Activated CD4-positive, alpha-beta T cell treated with anti-CD3 and anti-CD28 coated beads, Interleukin-2, Interleukin-6, amounts not matched to agents 100 ng/mL and 50 ng/mL, durations not matched to agents 16 hours and 8 hours (primary cell): ENCODE measurements around the gene PEAK3.

ENCODE experiments used
- DNase-seq: peaks from one replicate; pipeline ENCODE4 v3.0.0-alpha.2; 2020

Gene PEAK3

DNA sequence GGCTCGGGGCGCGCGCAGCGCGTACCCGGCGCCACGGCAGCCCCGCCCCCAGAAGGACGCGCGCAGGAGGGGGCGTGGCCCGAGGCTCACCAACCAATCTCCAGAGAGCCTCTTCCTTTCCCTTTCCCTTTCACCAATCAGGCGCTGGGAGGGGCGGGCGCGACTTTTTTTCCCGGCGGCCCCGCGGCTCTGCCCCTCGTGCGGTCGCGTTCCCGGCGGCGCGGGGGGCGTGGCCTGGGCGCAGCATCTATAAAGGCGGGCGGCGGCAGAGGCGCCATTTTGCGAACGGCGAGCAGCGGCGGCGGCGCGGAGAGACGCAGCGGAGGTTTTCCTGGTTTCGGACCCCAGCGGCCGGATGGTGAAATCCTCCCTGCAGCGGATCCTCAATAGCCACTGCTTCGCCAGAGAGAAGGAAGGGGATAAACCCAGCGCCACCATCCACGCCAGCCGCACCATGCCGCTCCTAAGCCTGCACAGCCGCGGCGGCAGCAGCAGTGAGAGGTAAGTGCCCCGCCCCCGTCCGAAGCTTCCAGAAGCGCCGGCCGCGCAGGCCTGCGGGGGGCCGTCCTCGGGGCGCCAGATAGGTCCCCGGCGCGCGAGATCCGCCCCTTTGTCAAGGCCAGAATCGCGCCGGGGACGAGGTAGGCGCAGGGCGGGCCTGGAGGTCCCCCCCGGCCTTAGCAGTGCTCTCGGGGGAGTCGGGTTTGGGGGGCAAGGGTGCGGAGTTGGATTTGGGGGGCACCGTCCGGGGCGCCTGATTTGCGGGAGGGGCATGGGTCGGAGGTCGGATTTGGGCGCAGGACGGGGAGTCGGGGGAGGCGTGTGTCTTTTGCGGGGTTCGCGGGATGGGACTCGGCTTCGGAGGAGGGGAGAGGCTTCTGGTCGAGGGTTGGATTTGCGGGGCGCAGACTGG, 12.5 kb downstream of the PEAK3 start:
- DNase-seq = peak; percentile 99

DNA sequence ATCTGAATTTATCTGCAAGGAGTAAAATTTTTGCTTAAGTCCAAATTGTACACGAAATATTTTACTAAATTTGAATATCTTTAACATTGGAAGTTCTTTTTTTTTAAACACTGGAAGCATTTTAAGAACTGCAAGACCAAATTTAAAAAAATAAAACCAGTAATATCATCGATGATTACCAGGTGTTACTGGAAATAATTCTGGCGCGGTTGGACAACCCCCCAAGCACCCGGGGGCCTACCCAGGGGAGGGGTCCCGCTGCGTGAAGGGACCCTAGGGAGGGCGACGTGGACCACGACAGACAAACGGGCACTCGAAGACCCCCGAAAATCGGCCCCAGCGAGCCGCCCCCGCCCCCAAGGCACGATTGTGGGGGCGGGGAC, 13.1 kb downstream of the PEAK3 start:
- no peak for DNase-seq

DNA sequence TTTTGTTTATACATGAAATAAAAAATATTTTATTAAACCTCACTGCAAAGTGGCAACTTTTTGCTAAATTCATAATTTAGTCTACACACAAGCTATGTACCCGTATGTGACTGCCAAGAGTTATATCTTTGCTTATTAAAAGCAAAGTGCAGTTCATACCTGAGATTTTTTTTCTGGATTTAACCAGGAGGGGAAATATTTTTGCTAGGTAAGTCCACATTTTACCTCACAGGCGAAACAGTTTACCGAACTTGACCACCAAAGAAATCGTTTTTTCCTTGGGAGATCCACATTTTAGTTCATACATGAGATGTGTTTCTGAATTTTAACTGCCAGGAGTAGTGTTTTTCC, 13.5 kb downstream of the PEAK3 start:
- no peak for DNase-seq

DNA sequence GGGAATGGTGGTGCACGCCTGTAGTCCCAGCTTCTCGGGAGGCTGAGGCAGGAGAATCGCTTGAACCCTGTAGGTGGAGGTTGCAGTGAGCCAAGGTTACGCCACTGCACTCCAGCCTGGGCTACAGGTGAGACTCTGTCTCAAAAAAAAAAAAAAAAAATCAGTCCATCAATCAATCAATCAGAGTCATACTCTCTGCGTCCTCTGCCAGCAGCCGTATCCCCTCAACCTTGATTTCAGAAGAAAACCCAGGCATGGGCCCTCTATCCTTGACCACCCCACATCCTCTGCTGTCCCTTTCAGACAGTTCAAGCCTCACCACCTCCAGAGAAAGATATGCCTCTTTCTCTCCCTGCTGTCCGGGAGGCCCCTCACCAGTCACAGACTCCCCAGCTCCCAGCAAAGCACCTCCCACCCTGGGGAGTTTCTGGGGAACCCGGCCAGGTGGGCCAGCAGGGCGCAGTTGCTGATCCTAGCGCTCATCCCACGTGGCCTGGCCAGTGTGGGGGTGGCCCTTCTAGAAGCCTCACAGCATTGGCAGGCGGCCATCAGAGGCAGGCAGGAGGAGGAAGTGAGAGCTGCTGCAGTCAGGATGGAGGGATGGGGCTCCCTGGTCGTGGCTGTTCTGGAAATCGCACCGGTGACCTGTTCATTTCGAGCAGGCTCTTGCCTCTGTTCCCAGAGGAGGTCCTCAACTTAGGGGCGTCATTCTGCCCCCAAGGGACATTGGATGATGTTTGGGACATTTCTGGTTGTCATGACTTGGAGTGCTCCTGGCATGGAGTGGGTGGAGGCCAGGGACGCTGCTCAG, 15.6 kb downstream of the PEAK3 start:
- no peak for DNase-seq

DNA sequence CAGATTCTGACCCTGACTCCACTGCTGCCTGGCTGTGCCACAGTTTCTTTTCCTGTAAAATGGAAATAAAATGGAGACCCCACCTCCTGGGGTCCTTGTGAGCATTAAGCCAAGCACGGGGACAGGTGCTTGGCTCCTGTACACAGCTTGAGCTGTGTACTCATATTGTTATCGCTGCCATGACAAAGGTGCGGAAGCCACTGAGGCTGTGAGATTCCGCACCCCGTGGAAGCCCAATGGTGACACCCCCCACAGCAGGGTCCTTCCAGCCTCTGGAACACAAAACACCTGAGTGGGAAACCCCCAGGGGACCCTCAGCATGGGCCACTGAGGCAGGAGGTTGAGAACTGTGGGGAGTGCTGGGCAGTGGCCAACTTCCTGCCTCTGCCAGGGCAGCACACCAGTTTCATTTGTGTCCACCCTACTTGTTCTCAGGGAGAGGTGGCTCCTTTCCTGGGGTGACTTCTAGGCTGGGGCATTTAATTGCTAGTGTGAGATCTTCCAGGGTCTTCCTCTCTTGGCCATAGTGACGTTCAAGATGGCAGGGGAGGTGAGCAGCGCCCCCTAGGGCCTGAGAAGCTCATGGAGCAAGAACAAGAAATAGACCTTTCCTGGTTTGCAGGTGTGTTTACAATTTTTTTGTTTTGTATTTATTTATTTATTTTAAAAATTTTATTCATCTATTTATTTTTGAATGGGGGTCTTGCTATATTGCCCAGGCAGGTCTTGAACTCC, 20.4 kb downstream of the PEAK3 start:
- DNase-seq = peak; percentile 66

DNA sequence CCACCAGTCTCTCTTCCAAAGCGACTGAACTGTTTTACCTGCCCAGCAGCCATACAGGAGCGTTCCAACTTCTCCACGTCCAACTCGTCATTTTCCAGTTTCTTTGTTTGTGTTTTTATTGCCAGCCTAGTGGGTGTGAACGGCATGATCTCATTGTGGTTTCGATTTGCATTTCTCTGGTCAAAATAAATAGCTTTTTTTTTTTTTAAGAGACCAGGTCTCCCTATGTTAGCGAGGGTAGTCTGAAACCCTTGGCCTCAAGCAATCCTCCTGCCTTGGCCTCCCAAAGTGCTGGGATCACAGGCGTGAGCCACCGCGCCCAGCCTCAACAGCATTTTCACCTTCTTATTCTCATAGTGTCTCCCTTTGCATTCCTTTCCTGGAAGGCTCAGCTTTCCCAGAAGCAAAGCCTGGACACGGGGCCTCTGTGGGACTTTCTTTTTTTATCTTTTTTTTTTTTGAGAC, 21.6 kb downstream of the PEAK3 start:
- no peak for DNase-seq

DNA sequence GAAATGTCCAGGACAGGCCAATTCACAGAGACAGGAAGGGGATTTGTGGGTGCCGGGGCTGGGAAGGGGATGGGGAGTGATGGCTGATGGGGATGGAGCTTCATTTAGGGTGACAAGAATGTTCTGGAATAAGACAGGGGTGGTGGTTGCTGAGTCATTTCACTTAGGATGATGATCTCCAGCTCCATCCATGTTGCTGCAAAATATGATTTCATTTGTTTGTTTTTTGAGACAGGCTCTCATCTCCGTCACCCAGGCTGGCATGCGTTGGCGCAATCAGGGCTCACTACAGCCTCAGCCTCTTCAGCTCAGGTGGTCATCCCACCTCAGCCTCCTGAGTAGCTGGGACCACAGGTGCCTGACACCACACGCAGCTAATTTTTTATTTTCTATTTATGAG, 22.6 kb downstream of the PEAK3 start:
- no peak for DNase-seq

DNA sequence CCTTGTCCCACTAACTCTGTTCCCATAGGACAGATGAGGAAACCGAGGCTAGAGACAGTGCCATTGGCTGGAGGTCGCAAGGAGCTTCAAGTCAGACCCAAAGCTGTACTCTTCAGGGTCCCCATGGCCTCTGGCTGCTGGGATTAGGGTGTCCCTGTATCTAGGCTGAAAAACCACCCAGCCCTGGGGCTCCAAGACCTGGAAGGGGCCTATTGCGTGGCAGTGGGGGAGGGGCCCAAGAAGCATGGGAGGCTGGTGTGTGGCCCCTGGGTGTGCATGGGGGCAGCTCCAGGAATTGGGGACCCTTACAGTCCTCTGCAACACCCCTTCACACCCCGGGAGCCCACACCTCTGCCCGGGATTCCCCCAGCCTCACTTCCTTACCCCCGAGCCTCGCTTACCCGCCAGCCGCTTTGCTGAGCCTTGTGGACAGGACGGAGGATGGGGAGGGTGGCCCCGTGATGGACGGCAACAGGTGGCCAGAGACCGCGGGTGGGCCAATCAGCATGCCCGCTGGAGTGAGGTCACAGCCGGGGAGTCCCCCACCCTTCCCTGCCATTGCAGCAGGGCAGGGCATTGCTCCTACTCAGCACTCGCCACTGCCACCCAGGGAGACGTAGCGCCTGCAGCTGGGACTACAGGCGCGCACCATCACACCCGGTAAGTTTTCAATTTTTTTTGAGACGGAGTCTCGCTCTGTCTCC, 25.8 kb downstream of the PEAK3 start, which contains the start of gene JSRP1:
JSRP1 (minus strand) TSS at position 436 of the 704 bp plus-strand sequence. CDS start 1,103 bp downstream, outside the sequence.
- DNase-seq = no peak

DNA sequence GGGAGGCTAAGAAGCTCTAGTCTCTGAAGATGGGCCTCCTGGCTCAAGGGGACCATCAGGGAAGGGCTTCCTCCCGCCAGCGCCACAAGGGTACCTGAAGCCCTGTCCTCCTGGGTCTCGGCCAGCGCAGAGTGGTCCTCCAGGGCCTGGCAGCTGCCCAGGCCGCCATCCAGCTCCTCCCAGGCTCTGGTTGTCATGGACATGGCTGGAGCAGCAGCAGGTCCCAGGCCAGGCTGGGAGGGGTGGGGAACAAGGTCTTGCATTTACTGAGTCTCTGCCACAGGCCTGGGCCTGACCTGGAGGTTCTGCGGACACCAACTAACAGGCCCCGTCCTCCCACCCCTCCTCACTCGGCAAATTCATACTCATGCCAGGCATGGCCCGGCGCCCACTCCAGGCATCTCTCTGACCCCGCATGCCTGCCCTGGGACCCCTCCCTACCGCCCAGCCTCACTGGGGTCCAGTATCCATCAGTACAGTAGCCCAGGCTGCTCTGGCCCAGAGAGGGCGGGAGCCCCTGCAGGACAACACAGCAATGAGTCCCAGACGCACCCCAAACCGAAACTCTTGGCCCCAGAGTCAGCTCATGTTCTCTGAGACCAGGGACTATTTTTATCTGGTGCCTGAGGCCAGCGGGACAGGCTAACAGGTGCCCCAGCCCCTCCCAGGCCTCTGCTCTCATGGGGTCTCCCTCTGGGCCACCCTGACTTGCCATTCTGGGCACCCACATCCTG, 26.7 kb downstream of the PEAK3 start:
- no peak for DNase-seq

DNA sequence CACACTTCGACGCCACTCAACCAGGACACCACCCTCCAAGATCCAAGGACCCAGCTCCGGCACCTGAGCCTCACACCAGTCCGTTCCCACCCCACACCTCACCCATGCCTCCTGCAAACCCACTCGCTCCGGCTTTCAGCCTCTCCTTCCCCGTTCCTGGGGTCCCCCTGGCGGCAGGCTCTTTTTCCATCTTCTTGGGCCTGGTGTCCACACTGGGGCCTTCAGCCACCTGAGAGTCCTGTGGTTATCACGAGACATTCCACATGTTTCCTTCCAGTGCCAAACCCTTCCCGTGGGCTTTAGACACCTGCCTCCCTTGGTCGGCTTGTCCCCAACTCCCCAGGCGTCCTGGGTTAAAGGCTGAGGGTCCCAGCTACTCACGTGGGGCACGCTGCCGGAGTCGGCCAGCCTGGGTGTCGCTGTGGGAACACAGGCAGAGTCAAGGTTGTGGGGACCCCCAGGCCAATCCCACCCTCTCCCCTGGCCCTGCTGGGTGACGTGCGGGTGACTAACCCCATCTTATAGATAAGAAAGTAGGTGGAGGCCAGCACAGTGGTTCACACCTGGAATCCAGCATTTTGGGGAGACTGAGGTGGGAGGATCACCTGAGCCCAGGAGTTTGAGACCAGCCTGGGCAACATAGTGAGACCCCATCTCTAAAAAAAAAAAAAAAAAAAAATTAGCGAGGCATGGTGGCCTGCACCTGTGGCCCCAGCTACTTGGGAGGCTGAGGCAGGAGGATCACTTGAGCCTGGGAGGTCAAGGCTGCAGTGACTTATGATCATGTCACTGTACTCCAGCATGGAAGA, 27.7 kb downstream of the PEAK3 start:
- DNase-seq = no peak

DNA sequence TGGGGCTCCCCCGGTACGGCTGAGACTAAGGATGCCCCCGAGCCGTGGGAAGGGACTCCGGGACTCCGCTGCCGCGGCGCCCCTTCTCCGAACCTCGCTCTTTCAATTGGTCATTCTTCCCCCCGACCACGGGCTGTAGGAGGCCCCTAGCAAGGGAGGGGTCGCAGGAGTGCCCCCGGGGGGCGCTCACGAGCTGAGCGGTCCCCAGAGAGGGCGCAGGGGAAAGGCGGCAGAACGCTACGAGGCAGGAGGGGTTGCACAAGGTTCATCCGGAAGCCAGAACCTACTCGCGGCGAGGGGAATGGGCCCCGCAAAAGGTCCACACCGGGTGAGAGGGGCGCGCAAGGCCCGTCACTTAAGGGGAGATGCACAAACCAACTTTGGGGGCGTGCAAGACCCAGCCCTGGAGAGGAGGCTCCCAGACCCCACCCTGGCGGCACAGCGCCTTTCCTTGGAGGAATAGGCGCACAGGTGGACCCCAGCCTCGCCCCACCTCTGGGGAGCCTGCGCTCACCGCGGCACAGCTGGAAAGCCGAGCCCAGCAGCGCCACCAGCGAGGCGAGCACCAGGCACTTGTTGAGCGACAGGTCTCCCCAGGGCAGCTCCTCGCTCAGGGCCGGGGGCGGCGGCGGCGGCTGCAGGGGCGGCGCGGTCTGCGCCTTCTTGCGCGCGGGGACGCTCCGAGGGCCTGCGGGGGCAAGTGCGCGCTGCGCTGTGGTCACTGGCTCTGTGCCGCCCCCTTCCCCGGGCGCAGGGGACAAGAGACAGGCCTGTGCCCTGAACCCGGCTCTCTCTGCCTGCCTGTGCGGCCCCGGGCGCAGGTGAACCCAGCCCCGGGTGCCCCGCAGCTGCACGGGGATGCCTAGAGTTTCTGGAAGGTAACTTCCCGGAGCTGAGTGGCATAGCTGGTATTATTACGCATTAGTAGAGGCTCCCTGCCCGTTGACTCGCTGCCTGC, 28.6 kb downstream of the PEAK3 start:
- no peak for DNase-seq

DNA sequence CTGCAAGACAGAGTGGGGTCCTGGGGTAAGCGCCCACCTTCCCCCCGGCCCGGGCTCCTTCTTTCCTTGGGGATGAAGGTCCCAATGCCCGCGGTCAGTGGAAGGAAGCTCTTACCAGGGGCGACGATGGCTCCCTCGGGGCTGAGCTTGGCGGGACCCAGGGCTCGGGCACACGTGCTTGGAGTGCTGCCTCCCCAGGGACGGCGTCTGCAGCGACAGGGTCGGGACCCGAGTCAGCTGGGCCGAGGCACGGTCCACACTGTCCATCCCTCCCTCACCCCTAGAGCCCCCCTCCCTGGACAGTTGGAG, 29.2 kb downstream of the PEAK3 start:
- DNase-seq = no peak

DNA sequence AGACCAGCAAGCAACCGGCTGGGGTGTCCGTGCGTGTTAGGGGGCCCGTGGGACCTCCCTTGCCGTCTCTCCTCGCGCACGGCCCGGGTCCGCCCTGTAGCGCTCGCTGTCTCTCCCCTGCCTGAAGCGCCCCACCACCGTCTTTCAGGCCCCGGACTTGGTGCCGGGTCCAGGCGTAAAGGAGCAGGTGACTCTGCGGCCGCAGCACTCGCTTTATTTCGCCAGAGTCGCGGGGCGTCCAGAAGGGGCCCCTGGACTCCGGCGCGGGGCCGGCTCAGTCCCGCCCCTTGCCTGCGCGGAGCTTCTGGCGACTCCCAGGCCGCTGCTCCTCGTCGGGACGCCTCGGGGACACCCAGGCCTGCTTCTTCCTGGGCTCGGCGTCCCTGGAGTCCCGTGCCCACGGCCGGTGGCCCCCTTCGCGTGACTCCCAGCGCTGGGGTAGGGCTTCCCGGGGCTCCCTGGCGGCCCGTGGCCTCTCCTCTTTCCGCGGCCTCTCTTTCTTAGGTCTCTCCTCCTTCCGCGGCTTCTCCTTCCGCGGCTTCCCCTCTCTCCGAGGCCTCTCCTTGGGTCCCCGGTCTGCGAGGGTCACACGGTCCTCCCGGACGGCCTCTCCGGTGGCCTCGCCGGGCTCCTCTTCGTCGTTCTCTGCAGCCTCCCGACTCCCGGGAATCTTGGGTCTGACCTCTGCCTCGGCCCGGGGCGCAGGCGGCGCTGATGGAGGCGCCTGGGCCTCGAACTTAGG, 29.7 kb downstream of the PEAK3 start:
- DNase-seq = no peak

DNA sequence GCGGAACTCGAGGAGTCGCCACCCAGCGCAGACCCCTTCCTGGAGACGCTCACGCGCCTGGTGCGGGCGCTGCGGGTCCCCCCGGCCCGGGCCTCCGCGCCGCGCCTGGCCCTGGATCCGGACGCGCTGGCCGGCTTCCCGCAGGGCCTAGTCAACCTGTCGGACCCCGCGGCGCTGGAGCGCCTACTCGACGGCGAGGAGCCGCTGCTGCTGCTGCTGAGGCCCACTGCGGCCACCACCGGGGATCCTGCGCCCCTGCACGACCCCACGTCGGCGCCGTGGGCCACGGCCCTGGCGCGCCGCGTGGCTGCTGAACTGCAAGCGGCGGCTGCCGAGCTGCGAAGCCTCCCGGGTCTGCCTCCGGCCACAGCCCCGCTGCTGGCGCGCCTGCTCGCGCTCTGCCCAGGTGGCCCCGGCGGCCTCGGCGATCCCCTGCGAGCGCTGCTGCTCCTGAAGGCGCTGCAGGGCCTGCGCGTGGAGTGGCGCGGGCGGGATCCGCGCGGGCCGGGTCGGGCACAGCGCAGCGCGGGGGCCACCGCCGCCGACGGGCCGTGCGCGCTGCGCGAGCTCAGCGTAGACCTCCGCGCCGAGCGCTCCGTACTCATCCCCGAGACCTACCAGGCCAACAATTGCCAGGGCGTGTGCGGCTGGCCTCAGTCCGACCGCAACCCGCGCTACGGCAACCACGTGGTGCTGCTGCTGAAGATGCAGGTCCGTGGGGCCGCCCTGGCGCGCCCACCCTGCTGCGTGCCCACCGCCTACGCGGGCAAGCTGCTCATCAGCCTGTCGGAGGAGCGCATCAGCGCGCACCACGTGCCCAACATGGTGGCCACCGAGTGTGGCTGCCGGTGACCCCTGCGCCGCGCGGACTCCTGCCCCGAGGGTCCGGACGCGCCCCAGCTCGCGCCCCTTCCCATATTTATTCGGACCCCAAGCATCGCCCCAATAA, 30.6 kb downstream of the PEAK3 start:
- DNase-seq = no peak

DNA sequence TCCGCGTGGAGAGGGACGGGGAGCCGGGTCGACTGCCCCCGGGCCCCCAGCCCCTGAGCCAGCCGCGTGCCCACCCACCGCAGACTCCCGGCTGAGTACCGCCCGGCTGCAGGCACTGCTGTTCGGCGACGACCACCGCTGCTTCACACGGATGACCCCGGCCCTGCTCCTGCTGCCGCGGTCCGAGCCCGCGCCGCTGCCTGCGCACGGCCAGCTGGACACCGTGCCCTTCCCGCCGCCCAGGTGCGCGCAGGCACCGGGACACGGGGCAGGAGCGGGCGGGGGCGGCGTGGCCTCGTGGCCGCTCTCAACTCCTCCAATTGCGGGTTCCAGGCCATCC, 31.2 kb downstream of the PEAK3 start:
- no peak for DNase-seq

DNA sequence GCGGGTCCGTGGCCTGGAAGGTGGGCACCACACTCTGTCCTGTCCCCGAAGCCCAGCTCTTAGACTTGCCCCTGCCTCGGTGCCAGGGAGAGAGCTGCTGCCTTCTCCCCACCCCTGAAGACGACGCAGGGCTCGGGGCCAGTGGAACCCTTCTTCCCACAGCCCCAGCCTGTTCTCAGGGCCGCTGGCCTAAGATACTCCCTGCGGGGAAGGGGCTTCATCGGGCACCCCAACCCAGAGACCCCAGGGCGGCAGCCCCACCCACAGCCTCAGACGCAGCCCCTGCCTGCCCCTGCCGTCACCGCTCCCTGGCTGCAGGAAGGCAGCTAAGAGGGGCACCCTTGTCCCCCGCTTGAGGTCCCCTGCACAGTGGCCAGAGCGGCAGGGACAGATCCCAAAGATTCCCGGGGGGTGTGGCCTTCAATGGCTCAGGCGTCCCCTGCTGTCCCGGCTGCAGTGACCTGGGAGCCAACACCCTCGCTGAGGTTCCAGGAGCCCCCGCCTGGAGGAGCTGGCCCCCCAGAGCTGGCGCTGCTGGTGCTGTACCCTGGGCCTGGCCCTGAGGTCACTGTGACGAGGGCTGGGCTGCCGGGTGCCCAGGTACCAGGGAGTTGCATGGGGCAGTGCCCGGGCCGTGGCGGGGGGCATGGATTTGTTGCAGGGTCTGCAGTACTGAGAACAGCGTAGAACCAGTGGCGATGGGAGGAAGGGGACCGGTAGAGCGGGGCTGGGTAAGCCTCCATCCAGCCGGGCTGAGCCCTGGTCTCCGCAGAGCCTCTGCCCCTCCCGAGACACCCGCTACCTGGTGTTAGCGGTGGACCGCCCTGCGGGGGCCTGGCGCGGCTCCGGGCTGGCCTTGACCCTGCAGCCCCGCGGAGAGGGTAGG, 31.9 kb downstream of the PEAK3 start:
- no peak for DNase-seq
